ENCODE data around the gene OR13C9.
"Not testable (repeated sequence)": the region's sequence is repeated elsewhere in the genome, so short reads cannot be mapped to it uniquely, and the experiment has no call there.

The OR13C9 gene

DNA sequence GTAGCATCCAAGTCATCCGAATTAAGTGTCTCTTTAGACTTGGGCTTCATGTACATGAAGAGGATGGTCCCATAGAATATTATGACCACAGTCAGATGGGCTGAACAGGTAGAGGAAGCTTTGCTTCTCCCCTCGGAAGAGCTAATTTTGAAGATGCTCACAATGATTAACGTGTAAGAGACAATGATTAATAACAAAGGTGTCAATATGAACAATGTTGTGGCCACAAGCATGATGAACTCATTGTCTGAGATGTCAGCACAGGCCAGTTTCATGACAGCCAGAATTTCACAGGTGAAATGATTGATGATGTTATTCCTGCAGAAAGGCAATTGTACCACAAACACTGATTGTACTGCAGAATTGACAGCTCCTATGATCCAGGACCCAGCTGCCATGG is 13.2 kb downstream of the OR13C9 start:
- H3K27ac ChIP-seq (ENCODE audit: low read depth, low read length) = no peak overlapping the region

DNA sequence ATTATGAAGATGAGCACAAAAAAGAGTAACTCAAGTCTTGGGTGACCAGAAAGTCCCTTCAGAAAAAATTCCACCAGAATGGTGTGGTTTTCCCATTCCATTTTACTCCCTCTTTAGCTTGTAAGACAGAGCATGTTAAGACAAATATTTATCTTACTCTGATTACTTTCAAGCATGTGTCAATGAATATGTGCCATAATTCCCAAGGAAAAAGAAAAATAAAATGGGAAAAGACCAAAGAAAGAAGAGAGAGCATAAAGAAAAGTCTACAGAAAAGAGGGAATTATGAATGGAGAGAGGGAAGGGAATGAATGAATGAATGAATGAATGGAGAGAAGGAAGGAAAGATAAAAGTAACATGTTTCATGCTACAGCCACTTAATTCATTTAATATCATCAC is 18.7 kb downstream of the OR13C9 start, which contains the start of gene OR13C5:
TSS of gene OR13C5 (minus strand) at position 101 of the 400 bp plus-strand sequence. CDS start at position 101, 0 bp downstream.
- H3K9ac ChIP-seq (ENCODE audit: low read length in 5 of 5); H3K27me3 ChIP-seq (ENCODE audit: control insufficient read depth in 5 of 5, insufficient read depth in 4 of 5, low read length in 5 of 5); H3K4me3 ChIP-seq (ENCODE audit: low read depth in 1 of 5, low read length in 5 of 5); H3K9me3 ChIP-seq (ENCODE audit: control insufficient read depth in 5 of 5, low read length in 5 of 5); H3K4me1 ChIP-seq (ENCODE audit: control insufficient read depth in 5 of 5, insufficient read depth in 5 of 5, low read length in 5 of 5); H3K27ac ChIP-seq (ENCODE audit: low read depth, low read length); H3K36me3 ChIP-seq (ENCODE audit: control insufficient read depth in 5 of 5, insufficient read depth in 5 of 5, low read length in 5 of 5): not testable (repeated sequence)

More for the DNA sequence above, 13.2 kb downstream of the OR13C9 start:
- Histone ChIP-seq H3K4me3 (ENCODE audit: low read depth in 1 of 5, low read length in 5 of 5) (no peak overlapping the region), H3K4me1 (ENCODE audit: control insufficient read depth in 5 of 5, insufficient read depth in 5 of 5, low read length in 5 of 5) (no peaks in the 10 kb centered on the region), H3K27me3 (ENCODE audit: control insufficient read depth in 5 of 5, insufficient read depth in 4 of 5, low read length in 5 of 5) (no peaks in the 10 kb centered on the region), H3K36me3 (ENCODE audit: control insufficient read depth in 5 of 5, insufficient read depth in 5 of 5, low read length in 5 of 5) (no peaks in the 10 kb centered on the region), H3K9ac (ENCODE audit: low read length in 5 of 5) (no peak overlapping the region), H3K9me3 (ENCODE audit: control insufficient read depth in 5 of 5, low read length in 5 of 5) (no peaks in the 10 kb centered on the region)

DNA sequence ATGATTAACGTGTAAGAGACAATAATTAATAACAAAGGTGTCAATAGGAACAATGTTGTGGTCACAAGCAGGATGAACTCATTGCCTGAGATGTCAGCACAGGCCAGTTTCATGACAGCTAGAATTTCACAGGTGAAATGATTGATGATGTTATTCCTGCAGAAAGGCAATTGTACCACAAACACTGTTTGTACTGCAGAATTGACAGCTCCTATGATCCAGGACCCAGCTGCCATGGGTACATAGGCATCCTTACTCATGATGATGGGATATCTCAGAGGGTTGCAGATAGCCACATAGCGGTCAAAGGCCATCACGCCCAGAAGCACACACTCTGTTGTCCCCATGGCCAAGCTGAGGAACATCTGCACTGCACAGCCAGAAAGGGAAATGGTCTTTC is 19.3 kb downstream of the OR13C9 start:
- H3K9ac ChIP-seq (ENCODE audit: low read length in 5 of 5); H3K27me3 ChIP-seq (ENCODE audit: control insufficient read depth in 5 of 5, insufficient read depth in 4 of 5, low read length in 5 of 5); H3K36me3 ChIP-seq (ENCODE audit: control insufficient read depth in 5 of 5, insufficient read depth in 5 of 5, low read length in 5 of 5); H3K27ac ChIP-seq (ENCODE audit: low read depth, low read length); H3K4me3 ChIP-seq (ENCODE audit: low read depth in 1 of 5, low read length in 5 of 5); H3K9me3 ChIP-seq (ENCODE audit: control insufficient read depth in 5 of 5, low read length in 5 of 5); H3K4me1 ChIP-seq (ENCODE audit: control insufficient read depth in 5 of 5, insufficient read depth in 5 of 5, low read length in 5 of 5): not testable (repeated sequence)

DNA sequence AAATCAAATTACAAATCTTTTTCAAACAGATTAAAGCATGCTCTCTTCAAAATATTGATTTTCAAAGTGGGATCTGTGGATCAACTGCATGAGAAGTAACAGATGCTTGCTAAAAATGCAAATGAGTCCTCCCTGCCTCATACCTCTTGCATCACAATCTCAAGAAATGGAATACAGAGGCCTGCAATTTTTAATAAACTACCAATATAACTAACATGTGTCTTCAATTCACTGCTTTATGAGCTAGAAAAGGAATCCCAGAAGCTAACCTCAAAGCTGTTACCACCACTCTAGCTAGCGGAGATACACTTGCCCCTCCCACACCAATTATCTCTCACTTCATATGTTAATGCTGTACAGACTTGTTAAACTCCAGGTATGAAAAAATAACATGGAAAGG is 28.4 kb downstream of the OR13C9 start:
- no peaks in the 10 kb centered on the region for H3K36me3 ChIP-seq (ENCODE audit: control insufficient read depth in 5 of 5, insufficient read depth in 5 of 5, low read length in 5 of 5)
- peaks cover 0 to 14% (median 0%) of the 10 kb centered on the region in 5 donors for H3K4me1 ChIP-seq (ENCODE audit: control insufficient read depth in 5 of 5, insufficient read depth in 5 of 5, low read length in 5 of 5)
- peaks cover 0 to 2% (median 0%) of the 10 kb centered on the region in 5 donors for H3K9me3 ChIP-seq (ENCODE audit: control insufficient read depth in 5 of 5, low read length in 5 of 5)
- H3K4me3 ChIP-seq (ENCODE audit: low read depth in 1 of 5, low read length in 5 of 5) = no peak overlapping the region
- H3K9ac ChIP-seq (ENCODE audit: low read length in 5 of 5) = no peak overlapping the region
- H3K27me3 ChIP-seq (ENCODE audit: control insufficient read depth in 5 of 5, insufficient read depth in 4 of 5, low read length in 5 of 5) = no peaks in the 10 kb centered on the region
- no peak overlapping the region for H3K27ac ChIP-seq (ENCODE audit: low read depth, low read length)

DNA sequence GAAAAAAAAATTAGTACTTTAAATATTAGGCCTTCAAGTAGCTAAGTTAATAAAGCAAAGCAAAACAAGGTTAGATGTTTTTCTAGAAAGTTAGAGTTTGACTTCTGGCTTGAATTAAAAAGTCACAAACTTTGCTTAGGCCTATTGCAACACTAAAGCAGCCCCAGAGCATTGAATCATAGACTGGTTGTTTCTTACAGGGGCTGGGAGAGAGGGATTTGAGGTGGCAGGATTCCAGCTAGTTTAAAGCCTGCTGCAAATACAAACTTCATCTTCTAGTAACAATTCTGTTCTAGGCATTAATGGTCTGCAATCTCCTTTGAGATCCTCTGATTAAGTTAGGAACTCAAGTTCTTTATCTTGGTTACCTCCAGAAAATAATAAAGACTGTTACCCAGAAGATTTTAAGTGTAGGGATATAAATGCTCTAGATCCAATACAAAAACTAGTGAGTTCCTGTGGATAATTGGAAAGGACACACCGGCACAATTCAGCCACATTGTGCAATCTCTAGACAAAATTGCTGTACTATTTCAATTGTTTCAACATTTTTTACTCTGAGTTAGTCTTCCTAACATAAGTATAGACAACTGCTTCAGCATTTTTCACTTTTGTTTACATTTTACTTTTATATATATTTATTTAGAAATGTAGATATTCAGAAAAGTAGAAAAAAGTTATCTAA is 31.4 kb downstream of the OR13C9 start:
- H3K27me3 ChIP-seq (ENCODE audit: control insufficient read depth in 5 of 5, insufficient read depth in 4 of 5, low read length in 5 of 5) = no peaks in the 10 kb centered on the region
- H3K9me3 ChIP-seq (ENCODE audit: control insufficient read depth in 5 of 5, low read length in 5 of 5) = no peaks in the 10 kb centered on the region
- no peak overlapping the region for H3K27ac ChIP-seq (ENCODE audit: low read depth, low read length)
- peaks cover 0 to 14% (median 0%) of the 10 kb centered on the region in 5 donors for H3K4me1 ChIP-seq (ENCODE audit: control insufficient read depth in 5 of 5, insufficient read depth in 5 of 5, low read length in 5 of 5)
- H3K9ac ChIP-seq (ENCODE audit: low read length in 5 of 5) = no peak overlapping the region
- H3K4me3 ChIP-seq (ENCODE audit: low read depth in 1 of 5, low read length in 5 of 5) = no peak overlapping the region
- no peaks in the 10 kb centered on the region for H3K36me3 ChIP-seq (ENCODE audit: control insufficient read depth in 5 of 5, insufficient read depth in 5 of 5, low read length in 5 of 5)

DNA sequence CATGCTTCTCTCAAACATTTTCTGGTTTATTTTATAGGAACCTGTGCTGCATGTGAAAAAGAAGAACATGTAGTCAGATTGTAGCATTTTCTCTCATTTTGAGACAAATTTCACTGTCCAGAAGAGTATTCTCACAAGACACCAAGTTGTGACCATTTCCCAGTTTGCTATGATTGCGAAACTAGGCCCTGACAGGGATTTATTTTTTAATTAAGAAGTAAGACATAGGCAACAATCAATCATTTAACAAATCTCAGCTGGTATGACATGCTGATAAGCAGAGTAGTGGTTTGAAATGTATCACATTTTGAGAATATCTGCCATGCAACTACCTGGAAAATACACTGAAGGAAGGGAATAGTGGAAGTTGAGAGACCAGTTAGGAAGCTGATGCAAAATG is 37.4 kb downstream of the OR13C9 start:
- H3K9me3 ChIP-seq (ENCODE audit: control insufficient read depth in 5 of 5, low read length in 5 of 5) = no peaks in the 10 kb centered on the region
- H3K27me3 ChIP-seq (ENCODE audit: control insufficient read depth in 5 of 5, insufficient read depth in 4 of 5, low read length in 5 of 5) = no peaks in the 10 kb centered on the region
- H3K4me1 ChIP-seq (ENCODE audit: control insufficient read depth in 5 of 5, insufficient read depth in 5 of 5, low read length in 5 of 5) = peaks cover 0 to 4% (median 0%) of the 10 kb centered on the region in 5 donors
- H3K27ac ChIP-seq (ENCODE audit: low read depth, low read length) = no peak overlapping the region
- no peak overlapping the region for H3K4me3 ChIP-seq (ENCODE audit: low read depth in 1 of 5, low read length in 5 of 5)
- no peak overlapping the region for H3K9ac ChIP-seq (ENCODE audit: low read length in 5 of 5)
- H3K36me3 ChIP-seq (ENCODE audit: control insufficient read depth in 5 of 5, insufficient read depth in 5 of 5, low read length in 5 of 5) = no peaks in the 10 kb centered on the region

DNA sequence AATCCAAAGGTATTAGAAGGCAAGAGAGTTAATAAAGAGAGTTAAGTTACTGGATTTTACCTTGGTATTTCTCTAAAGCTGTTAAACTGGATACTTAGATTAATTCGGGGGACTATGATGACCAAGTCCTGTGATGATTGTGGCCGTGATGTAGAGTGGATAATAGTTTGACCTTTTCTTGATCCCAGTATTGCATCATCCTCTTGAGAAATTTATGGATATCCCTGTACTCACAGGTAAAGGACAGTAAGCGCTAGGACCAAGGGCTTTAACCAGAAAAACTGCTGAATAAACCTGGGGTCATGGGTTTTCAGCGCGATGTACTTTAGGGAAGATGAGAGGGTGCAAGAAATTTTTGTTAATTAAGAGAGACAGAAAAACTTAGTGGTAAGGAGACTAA is 40.7 kb downstream of the OR13C9 start:
- H3K4me3 ChIP-seq (ENCODE audit: low read depth in 1 of 5, low read length in 5 of 5) = no peak overlapping the region
- H3K9me3 ChIP-seq (ENCODE audit: control insufficient read depth in 5 of 5, low read length in 5 of 5) = peaks cover 0 to 6% (median 2%) of the 10 kb centered on the region in 5 donors
- no peak overlapping the region for H3K9ac ChIP-seq (ENCODE audit: low read length in 5 of 5)
- no peaks in the 10 kb centered on the region for H3K36me3 ChIP-seq (ENCODE audit: control insufficient read depth in 5 of 5, insufficient read depth in 5 of 5, low read length in 5 of 5)
- H3K4me1 ChIP-seq (ENCODE audit: control insufficient read depth in 5 of 5, insufficient read depth in 5 of 5, low read length in 5 of 5) = peaks cover 0 to 4% (median 0%) of the 10 kb centered on the region in 5 donors
- no peak overlapping the region for H3K27ac ChIP-seq (ENCODE audit: low read depth, low read length)
- no peaks in the 10 kb centered on the region for H3K27me3 ChIP-seq (ENCODE audit: control insufficient read depth in 5 of 5, insufficient read depth in 4 of 5, low read length in 5 of 5)

DNA sequence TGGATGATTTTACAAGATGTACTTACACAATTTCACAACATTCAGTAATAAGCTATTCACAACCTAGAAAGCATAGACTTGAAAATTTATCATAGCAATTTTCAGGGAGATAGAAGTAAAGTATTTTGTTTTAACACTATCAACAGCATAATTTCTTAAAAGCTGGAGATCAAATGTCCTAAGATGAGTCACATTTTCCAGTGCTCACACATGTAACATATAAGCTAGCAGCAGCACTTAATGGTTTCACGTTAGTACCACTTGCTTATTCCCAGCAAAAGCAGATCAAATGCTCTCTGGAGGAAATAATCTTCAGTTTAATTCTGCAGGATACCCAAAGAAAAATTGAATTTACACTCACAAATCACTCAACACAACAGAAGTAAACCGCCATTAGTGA is 42.5 kb downstream of the OR13C9 start:
- Histone ChIP-seq H3K27me3 (ENCODE audit: control insufficient read depth in 5 of 5, insufficient read depth in 4 of 5, low read length in 5 of 5) (no peaks in the 10 kb centered on the region), H3K9ac (ENCODE audit: low read length in 5 of 5) (no peak overlapping the region), H3K4me3 (ENCODE audit: low read depth in 1 of 5, low read length in 5 of 5) (no peak overlapping the region), H3K27ac (ENCODE audit: low read depth, low read length) (no peak overlapping the region), H3K9me3 (ENCODE audit: control insufficient read depth in 5 of 5, low read length in 5 of 5) (peaks cover 0 to 14% (median 2%) of the 10 kb centered on the region in 5 donors), H3K36me3 (ENCODE audit: control insufficient read depth in 5 of 5, insufficient read depth in 5 of 5, low read length in 5 of 5) (no peaks in the 10 kb centered on the region), H3K4me1 (ENCODE audit: control insufficient read depth in 5 of 5, insufficient read depth in 5 of 5, low read length in 5 of 5) (peaks cover 0 to 3% (median 0%) of the 10 kb centered on the region in 5 donors)

DNA sequence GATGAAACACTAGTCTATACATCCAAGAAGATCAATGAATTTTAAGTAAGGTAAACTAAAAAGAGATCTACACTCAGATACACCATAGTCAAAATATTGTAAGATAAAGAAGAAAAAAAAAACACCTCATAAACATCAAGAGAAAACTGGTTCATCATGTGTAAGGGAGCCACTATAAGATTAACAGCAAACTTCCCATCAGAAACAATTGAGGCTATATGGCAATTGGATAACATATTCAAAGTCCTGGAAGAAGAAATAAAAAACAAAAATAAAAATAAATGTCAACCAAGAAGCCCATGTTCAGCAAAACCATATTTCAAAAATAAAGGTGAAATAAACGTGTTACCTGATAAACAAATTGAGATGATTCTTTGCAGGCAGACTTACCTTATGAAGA is 45.4 kb downstream of the OR13C9 start:
- Histone ChIP-seq H3K27me3 (ENCODE audit: control insufficient read depth in 5 of 5, insufficient read depth in 4 of 5, low read length in 5 of 5) (no peaks in the 10 kb centered on the region), H3K9ac (ENCODE audit: low read length in 5 of 5) (no peak overlapping the region), H3K4me1 (ENCODE audit: control insufficient read depth in 5 of 5, insufficient read depth in 5 of 5, low read length in 5 of 5) (no peaks in the 10 kb centered on the region), H3K27ac (ENCODE audit: low read depth, low read length) (no peak overlapping the region), H3K4me3 (ENCODE audit: low read depth in 1 of 5, low read length in 5 of 5) (no peak overlapping the region), H3K9me3 (ENCODE audit: control insufficient read depth in 5 of 5, low read length in 5 of 5) (peaks cover 0 to 14% (median 2%) of the 10 kb centered on the region in 5 donors), H3K36me3 (ENCODE audit: control insufficient read depth in 5 of 5, insufficient read depth in 5 of 5, low read length in 5 of 5) (no peaks in the 10 kb centered on the region)

DNA sequence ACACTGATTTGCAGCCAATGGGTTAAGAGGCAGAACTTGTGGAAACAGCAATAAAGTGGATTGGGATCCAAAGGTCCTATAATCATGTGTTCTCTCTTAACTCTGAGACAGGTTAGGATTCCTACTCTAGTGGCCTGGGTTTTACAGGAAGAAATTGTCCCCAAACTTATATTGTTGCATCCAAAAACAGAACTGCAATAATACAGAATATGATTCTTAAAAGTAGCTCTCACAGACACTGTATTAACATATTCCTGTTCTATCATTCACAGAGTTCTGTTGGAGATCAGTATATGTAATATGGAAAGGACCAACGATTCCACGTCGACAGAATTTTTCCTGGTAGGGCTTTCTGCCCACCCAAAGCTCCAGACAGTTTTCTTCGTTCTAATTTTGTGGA is 49.1 kb downstream of the OR13C9 start, which contains the start of gene OR13C8:
TSS of gene OR13C8 (plus strand) at position 301 of the 400 bp plus-strand sequence. CDS start at position 301, 0 bp downstream.
- H3K9ac ChIP-seq (ENCODE audit: low read length in 5 of 5) = no peak within 1 kb of the TSS
- H3K4me3 ChIP-seq (ENCODE audit: low read depth in 1 of 5, low read length in 5 of 5) = no peak within 1 kb of the TSS
- no peaks in the 10 kb centered on the region for H3K4me1 ChIP-seq (ENCODE audit: control insufficient read depth in 5 of 5, insufficient read depth in 5 of 5, low read length in 5 of 5)
- peaks cover 0 to 14% (median 2%) of the 10 kb centered on the region in 5 donors for H3K9me3 ChIP-seq (ENCODE audit: control insufficient read depth in 5 of 5, low read length in 5 of 5)
- H3K36me3 ChIP-seq (ENCODE audit: control insufficient read depth in 5 of 5, insufficient read depth in 5 of 5, low read length in 5 of 5) = no peaks in the 10 kb centered on the region
- no peaks in the 10 kb centered on the region for H3K27me3 ChIP-seq (ENCODE audit: control insufficient read depth in 5 of 5, insufficient read depth in 4 of 5, low read length in 5 of 5)
- H3K27ac ChIP-seq (ENCODE audit: low read depth, low read length) = no peak within 1 kb of the TSS

Measured in subcutaneous abdominal adipose tissue (tissue), 5 donors.